ENCODE results near the gene CORO2A.

Gene CORO2A

DNA sequence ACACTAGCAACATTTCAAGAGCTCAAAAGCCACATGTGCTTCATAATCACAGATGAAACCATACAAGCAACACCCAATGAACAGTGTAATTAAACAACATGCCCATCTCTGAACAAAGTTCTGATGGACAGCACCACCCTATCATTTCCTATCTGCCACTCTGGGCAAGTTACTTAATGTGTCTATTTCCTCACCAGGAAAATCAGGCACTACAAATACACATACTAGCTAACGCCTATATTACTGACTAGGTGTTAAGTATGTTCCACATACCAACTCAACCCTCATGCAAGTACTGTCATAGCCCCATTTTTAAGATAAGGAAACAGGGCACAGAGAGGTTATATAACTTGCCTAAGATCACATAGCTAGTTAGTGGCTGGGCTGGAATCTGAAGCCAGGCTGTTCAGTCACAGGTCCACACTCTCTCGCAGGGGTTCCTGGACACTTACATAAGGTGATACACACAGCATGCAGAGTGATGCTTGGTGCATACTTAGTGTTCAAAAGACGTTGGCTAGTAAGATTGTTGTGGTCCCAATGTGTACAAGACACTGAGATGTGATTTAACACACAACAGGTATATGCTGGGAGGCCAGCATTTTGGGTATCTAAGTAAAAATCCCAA is 24.2 kb downstream of the CORO2A start:
- DNase-seq (ENCODE audit: low spot score) = no peak

DNA sequence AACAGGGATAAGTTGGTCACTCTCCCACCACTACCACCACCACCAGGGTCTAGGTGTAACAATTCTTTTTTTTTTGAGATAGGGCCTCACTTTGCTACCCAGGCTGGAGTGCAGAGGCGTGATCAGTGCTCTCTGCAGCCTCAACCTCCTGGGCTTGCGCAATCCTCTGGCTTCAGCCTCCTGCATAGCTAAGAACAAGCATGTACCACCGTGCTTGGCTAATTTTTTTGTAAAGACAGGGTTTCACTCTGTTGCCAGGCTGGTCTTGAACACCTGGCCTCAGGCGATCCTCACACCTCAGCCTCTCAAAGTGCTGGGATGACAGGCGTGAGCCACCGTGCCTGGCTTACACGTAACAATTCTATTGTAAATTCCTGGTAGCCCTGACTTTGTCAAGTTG is 27.5 kb downstream of the CORO2A start:
- DNase-seq (ENCODE audit: low spot score) = no peak

DNA sequence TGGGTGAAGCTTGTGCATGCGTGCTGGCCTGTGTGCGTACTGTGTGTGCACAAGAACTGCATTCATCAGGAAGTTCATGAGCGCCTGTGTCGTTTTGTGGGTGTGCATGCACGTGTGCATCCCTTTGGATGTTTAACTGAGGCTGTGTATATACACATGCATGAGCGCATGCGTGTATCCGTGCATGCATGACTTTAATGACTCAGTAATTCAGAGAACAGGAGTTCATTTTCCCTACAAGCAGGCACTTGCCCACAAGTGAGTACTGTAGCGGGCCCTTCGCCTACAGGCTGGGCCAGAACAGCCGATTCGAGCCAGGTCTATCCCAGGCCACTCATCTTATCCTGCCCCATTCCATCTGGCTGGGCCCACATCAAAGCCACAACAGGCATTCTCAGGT is 29.8 kb downstream of the CORO2A start:
- DNase-seq (ENCODE audit: low spot score) = no peak

DNA sequence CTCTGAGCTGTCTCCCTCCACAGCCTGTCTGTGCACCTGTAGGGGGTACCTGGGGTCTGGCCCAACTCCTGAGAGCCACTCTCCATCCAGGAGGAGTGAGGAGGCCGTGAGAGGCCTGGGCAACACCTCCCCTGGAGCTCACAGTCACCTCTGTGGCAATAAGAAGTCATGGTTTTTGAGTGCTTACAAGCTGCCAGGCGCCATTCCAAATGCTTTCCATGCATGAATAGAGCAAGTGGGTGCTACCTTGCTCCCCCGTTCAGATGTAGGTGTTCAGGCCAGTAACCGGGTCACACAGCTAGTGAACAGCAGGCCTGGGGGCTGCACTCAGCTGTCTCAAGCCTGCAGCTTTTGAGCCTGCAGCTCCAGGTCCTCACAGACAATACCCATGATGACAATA is 30.6 kb downstream of the CORO2A start:
- no peak for DNase-seq (ENCODE audit: low spot score)

DNA sequence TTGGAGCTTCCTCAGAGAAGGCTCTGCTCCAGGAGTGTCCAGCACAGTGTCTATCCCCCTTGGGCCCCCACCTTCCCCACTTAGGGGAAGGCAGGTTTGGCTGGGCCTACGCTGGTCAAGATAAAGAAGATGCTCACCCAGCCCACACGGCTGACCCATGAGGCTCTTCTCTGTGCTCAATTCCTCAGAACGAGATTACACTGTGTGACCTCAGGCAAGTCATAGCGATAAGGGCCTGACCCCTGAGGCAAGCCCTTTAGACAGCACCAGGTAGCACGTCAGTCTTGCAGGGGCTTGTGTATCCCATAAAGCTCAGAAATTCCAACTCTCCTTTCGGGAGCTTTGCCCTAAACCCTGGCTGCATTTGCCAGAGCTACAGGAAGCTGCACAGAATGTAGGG is 32.6 kb downstream of the CORO2A start:
- DNase-seq (ENCODE audit: low spot score) = no peak

DNA sequence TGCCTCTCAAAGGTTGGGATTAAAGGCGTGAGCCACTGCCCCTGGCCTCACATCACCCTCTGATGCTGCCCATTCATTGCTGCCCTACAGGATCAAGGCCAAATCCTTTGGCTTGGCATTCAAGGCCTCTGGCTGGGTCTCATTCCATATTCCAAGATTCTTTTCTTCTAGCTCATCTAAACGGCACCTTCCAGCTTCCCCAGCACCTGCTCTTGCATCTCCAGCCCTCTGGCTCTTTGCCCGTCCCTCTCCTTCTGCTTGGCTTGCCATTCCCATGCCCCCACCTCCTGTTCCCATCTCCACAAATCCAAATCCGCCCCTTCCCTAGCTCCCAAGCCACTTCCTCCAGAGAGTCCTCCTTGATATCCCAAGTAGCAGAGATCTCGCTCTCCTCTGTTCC is 33.1 kb downstream of the CORO2A start:
- no peak for DNase-seq (ENCODE audit: low spot score)

DNA sequence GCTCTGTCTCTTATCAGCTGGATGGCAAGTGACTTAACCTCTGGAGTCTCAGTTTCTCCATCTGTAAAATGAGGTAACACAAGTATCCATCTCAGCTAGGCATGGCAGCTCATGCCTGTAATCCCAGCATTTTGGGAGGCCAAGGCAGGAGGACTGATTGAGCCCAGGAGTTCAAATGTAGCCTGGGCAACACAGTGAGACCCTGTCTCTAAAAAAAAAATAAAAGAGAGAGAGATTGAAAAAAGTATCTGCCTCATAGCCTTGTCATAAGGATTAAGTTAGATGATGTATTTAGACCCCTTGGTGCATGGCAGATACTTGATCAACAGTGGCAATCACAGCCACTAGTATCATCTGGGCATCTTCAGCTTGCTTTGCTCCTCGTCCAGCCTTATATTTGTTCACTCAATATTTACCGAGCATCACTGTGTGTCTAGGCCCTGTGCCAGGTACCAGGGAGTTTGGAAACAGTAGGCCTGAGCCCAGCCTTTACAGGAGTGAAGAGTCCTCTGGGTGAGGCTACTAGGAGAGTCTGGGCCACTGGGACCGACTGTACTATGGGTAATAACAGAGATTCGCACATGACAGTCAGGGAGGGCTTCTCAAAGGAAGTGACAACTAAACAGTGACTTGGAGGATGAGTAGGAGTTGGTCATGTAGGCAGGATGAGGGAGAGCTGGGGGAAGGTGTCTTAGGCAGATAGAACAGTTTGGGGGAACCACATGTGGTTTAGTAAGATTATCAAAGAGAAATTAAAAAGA is 34.2 kb downstream of the CORO2A start:
- no peak for DNase-seq (ENCODE audit: low spot score)

DNA sequence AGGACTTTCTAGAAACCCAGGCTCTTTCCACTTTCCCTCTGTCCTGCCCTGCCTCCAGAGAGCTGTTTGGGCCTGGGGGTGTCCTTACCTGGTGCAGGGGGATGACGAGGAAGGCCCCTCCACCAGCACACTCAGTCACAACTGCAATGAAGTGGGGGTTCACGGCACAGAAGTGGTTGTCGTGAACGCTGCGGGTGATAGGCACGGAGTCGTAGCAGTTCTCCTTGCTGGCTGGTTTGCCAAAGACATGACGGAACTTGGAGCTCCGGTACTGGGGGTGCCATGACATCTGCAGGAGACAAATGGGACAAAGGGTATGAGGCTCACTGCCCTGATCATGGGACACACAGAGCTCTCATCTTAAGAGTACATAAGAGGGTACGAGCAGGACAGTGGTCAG is 35.1 kb downstream of the CORO2A start:
- DNase-seq (ENCODE audit: low spot score) = no peak

DNA sequence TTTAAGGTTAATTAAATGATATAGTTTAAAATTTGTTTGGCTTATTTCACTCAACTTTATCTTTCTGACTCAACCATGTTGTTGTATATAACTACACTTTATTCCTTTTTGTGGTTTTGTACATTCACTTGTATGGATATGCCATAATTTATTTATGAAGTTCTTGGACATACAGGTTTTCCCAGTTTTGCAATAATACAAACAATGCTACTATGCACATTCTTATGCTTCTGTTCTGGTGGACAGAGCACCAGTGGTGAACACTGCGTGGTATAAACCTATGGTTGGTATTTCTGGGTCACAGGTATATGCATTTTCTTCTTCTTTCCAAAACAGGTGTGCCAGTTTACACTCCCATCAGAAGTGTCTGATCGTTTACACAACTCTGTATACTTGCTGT is 37.8 kb downstream of the CORO2A start:
- DNase-seq (ENCODE audit: low spot score) = no peak

DNA sequence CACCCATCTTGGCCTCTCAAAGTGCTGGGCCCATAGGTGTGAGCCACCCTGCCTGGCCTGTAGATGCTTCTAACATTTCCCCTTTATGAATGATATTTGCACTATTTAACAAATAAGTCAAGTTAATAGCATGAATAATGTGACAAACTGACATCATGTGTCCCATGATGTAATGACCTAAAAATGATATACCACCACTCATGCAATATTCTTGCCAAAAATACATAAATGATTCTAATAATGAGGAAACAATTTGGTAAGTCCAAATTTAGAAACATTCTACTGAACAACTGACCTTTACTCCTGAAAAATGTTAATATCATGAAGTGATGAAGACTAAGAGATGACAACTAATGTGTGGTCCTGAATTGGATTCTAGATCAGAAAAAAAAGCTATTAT is 39.9 kb downstream of the CORO2A start:
- DNase-seq (ENCODE audit: low spot score) = no peak

DNA sequence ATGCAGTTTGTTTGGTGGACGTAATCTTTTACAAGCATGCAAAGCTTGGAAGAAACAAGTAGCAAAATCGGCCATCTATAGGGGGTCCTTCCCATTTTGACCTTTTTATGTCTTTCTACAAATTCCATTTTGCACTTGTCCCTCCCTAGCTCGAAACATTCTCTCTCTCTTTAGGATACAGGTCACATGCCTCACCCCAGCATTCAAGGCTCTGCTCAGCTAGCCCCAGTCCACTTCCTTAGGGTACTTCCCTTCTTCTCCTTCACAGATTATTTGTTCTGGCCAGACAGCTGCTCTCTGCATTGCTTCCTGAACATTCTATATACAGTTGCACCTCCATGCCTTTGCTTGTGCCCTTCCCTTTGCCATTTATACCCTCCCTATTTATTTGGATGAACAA is 41.7 kb downstream of the CORO2A start:
- DNase-seq (ENCODE audit: low spot score) = no peak

DNA sequence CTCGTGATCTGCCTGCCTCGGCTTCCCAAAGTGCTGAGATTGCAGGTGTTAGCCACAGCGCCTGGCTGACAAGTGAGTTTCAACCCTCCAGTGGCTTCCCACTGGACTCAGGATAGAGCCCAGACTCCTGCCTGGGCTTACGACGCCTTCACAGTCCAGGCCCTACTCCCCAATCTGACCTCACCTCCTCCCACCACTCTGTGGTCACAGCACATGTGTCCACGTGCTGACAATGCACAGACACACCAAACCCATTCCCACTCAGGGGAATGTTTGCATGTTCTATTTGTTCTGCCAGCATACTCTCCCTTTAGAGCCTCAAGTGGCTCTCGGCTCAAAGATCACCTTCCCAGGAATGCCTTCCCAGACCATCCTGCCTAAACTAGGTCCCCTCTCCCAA is 42.3 kb downstream of the CORO2A start:
- no peak for DNase-seq (ENCODE audit: low spot score)

DNA sequence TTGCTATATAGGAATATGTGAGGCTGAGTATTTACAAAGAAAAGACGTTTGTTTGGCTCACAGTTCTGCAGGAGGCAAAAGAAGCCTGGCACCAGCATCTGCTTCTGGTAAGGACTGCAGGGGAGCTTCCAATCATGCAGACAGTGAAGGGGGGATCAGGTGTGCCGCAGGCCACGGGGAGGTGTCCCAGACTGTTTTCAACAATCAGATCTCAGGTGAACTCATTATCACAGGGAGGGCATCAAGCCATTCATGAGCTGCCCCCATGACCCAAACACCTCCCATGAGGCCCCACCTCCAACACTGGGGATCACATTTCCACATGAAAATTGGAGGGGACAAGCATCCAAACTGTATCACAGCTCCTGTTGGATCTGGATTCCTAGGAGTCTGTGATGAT is 43.0 kb downstream of the CORO2A start:
- no peak for DNase-seq (ENCODE audit: low spot score)

DNA sequence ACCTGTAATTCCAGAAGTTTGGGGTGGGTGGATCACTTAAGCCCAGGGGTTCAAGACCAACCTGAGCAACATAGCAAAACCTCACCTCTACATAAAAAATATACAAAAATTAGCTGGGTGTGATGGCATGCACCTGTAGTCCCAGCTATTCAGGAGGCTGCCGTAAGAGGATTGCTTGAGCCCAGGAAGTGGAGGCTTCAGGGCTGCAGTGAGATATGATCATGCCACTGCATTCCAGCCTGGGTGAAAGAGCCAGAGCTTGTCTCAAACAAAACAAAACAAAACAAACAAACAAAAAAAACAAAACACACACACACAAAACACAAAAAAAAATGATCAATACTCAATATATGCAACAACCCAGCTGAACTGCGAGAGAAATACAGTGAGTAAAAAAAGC is 44.0 kb downstream of the CORO2A start:
- no peak for DNase-seq (ENCODE audit: low spot score)

DNA sequence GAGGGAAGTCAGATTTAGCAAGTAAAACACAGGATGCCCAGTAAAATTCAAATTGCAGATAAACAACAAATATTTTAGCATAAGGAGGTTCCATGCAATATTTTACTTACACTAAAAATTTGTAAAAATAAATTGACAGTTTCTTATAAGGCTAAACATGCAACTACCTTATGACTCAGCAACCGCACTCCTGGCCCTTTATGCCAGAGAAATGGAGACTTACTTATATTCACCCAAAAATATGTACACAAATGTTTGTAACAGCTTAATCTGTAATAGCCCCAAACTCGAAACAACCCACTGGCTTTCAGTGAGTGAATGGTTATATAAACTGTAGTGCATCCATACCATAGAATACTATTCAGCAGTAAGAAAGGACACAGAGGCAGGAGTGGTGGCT is 44.9 kb downstream of the CORO2A start:
- no peak for DNase-seq (ENCODE audit: low spot score)

DNA sequence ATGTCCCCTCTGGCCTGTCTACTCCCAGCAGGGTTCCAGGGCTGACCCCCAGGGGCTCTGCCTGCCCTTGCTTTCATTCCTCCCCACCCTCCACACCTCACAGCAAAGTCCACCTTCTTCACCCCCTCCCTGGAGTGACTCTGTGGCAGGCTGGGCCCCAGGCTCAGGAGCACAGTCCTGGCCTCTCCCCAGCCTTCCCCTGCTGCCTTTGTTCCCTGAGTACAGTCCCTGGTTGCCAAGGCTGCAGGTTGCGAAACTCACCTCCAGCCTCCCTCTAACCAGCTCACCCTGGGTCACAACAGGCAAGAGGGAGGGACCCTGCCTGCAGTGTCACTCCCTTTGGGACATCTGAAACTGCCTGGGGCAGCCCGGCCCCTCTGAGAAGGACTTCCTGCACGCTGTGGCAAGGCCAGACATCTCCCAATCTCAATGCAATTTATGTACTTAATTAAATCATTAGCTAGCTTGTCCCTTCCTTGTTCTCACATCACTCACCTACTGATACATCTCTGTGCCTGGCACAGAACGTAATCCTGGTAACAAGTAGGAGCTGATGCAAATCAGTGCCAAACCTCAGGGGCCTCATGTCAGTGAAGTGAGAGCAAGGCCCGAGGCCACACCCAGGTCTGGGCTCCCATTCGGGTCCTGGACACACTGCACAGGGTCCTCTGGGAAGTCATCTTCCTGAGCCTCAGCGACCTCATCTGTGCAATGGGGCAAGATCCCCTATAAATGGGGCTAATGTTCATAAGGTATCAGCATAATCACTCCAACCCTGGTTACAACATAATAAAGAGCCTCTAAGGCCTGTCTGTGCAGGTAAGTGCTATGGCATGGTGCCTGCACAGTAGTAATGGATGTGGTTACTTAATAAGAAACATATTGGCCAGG is 46.1 kb downstream of the CORO2A start:
- no peak for DNase-seq (ENCODE audit: low spot score)

DNA sequence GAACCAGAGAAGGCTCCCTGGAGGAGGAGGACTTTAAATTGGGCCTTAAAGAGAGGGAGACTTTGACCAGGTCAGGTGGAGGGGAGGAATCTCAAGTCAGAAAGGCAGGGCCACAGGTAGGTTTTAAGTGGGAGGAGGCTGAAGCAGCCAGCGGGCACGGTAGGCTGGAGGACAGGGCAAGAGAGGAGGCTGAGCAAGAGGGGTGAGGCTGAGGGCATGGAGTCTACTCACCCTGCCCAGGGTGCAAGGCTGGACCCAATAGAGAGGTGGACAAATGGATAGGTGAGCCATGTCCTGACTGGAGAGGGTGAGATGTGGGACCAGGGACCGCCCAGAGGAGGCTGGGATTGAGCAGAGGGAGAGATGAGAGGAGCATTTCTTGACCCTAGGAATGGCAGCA is 47.8 kb downstream of the CORO2A start:
- DNase-seq (ENCODE audit: low spot score) = no peak

DNA sequence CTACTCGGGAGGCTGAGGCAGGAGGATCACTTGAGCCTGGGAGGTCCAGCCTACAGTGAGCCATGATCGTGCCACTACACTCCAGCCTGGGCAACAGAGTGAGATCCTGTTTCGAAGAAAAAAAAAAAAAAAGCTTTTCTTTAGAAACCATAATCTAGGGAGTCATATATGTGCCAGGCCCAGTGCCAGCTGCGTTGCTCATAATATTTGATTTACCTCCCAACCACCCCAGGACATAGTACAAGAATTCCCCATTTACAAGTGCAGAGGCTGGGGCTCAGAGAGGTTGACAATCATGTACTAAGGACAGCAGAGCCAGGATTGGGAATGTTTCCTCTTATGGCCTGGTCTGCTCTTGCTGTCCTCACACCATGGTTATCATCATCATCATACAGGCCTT is 48.4 kb downstream of the CORO2A start:
- DNase-seq (ENCODE audit: low spot score) = no peak

DNA sequence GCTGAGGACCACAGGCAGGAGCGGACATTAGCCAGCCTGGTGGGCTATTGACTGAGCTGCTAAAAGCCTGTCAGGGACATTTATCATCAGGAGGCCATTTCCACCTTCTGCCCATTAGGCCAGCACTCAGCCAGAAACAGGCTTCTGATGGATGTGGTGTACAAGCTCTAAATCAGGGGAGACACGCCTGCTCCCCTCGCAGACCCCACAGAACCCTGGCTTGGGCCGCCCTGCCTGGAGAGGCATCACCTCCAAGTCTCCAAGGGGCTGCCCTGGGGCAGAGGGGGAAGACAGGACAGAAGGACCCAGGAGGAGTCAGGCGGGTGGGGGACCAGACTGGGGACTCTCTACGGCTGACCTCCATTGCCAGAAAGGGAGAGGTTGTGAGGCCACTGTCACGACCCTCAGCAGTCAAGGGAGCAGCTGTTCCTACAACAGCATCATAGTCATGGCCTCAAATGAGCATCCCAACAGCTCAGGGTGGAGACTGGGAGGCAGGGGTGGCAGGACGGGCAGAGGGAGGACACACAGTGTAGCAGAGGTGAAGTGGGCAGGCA is 49.4 kb downstream of the CORO2A start:
- DNase-seq (ENCODE audit: low spot score) = no peak

DNA sequence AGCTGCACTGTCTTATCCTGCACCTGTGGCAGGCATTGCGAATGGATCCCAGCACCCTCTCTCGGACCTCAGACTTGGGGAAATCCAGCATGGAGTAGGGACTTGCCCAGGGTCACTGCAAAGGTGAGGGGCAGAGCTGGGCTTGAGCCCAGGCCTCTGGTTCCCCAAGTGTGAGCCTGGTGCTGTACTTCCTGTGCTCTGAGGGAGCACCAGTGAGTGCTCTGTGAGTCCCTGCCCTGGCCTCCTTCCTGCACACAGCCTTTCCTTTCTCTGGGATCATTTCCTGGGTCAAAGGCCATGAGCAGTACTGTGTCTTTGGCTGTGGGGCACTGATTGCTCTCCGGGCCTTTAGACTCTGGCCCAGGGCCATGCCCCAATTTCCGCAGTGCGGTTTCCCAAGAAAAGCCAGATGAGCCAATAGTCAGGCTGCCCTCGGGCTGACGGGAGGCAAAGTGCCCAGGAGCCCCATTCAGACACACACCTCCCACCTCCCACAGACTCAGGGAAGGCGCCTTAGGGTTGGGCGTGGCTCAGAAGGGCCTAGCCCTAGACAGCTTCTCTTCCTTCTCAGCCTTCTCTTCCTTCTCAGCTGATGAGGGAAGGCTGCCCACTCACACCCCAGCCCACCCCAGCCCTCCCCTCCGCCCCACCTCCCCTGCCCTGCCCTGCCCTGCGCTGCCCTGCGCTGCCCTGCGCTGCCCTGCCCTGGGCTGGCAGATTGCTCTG is 50.1 kb downstream of the CORO2A start:
- DNase-seq (ENCODE audit: low spot score) = no peak

DNA sequence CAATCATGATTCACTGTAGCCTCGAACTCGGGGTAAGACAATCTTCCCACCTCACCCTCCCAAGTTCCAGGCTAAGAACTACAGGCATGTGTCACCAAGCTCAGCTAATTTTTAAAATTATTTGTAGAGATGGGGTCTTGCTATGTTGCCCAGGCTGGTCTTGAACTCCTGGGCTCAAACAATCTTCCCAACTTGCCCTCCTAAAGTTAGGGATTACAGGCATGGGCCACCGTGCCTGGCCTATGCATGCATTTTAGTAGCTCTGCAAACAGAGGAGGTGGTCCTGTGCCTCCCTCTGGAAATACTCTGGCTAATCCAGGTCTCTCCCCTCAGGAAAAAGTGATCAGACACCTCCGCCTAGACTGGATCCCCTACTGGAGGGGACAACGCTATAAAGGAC is 51.9 kb downstream of the CORO2A start:
- no peak for DNase-seq (ENCODE audit: low spot score)

DNA sequence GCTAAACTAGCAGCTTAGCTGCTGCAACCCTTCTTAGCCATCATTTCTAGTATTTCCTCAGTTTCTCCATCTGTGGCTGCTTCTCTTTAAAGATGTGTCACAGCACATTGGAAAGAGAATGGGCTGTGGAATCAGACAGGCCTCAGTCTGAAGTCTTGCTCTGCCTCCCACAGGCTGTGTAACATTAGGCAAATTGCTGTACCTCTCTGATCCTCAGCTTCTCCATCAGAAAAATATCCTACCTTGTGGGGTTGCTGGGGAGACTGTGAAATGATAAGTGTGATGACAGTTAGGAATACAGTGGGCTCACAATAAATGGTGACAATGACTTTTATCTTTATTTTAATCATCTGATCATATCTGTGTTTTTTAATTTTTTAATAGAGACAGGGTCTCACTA is 55.9 kb downstream of the CORO2A start:
- no peak for DNase-seq (ENCODE audit: low spot score)
